ENCODE measurements around the gene HLA-DPB1.

HLA-DPB1 gene

DNA sequence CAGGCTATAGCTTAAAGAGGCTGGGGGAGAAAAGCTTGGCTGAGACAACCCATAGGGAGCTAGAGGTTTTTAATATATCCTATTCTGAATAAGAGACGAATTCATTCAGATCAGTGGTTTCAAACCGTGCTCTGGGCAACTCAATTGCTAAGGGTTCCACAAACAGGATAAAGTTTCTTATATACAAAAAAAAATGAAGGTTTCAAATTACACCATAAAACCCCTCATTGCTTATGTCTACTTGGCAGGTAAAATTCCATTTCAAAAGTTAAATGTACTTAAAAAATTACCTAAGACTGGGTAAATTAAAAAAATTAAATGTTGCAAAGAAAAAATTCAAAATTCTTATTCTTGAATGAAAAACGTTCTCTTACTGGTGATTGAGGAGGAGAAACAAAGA lies 2.7 kb downstream of the HLA-DPB1 start:
- Histone ChIP-seq H3K4me3 (ENCODE audit: low read length, poor library complexity, severe bottlenecking) (no peak overlapping the region), H3F3A (ENCODE audit: low read depth) (no peaks in the 10 kb centered on the region), H3K27me3 (ENCODE audit: insufficient read depth, low read length, poor library complexity, severe bottlenecking) (no peaks in the 10 kb centered on the region), H3K79me2 (ENCODE audit: insufficient read depth, low read length) (no peaks in the 10 kb centered on the region), H3K9me2 (replicated peaks; ENCODE audit: low read depth, low read length) (no peaks in the 10 kb centered on the region), H3K4me1 (ENCODE audit: insufficient read depth, low read length, poor library complexity, severe bottlenecking) (peaks cover 3% of the 10 kb centered on the region), H3K9me3 (ENCODE audit: insufficient read depth, low read depth, low read length) (no peaks in the 10 kb centered on the region), H3K4me2 (ENCODE audit: low read depth, low read length, poor library complexity, severe bottlenecking) (no peak overlapping the region), H3K9ac (ENCODE audit: low read depth, low read length, poor library complexity, severe bottlenecking) (no peak overlapping the region), H4K20me1 (ENCODE audit: insufficient read depth, low read length, poor library complexity, severe bottlenecking) (no peaks in the 10 kb centered on the region), H3K36me3 (ENCODE audit: insufficient read depth, low read length) (no peaks in the 10 kb centered on the region), H2AFZ (ENCODE audit: low read length) (no peak overlapping the region)
- TF ChIP-seq EZH2phosphoT487 (IDR thresholded peaks at IDR 0.05; ENCODE audit: borderline replicate concordance) = no peak
- TF ChIP-seq, protein P1, sequence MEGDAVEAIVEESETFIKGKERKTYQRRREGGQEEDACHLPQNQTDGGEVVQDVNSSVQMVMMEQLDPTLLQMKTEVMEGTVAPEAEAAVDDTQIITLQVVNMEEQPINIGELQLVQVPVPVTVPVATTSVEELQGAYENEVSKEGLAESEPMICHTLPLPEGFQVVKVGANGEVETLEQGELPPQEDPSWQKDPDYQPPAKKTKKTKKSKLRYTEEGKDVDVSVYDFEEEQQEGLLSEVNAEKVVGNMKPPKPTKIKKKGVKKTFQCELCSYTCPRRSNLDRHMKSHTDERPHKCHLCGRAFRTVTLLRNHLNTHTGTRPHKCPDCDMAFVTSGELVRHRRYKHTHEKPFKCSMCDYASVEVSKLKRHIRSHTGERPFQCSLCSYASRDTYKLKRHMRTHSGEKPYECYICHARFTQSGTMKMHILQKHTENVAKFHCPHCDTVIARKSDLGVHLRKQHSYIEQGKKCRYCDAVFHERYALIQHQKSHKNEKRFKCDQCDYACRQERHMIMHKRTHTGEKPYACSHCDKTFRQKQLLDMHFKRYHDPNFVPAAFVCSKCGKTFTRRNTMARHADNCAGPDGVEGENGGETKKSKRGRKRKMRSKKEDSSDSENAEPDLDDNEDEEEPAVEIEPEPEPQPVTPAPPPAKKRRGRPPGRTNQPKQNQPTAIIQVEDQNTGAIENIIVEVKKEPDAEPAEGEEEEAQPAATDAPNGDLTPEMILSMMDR (conservative IDR thresholded peaks at IDR 0.05; ENCODE audit: low read length) = no peak

GRCh38 chr6:33078919-33079521 lies 3.2 kb downstream of the HLA-DPB1 start:
- Histone ChIP-seq H3K4me3 (ENCODE audit: low read length, poor library complexity, severe bottlenecking) (no peak overlapping the region), H3K9ac (ENCODE audit: low read depth, low read length, poor library complexity, severe bottlenecking) (no peak overlapping the region), H3K79me2 (ENCODE audit: insufficient read depth, low read length) (no peaks in the 10 kb centered on the region), H3F3A (ENCODE audit: low read depth) (no peaks in the 10 kb centered on the region), H3K36me3 (ENCODE audit: insufficient read depth, low read length) (no peaks in the 10 kb centered on the region), H3K4me2 (ENCODE audit: low read depth, low read length, poor library complexity, severe bottlenecking) (no peak overlapping the region), H3K4me1 (ENCODE audit: insufficient read depth, low read length, poor library complexity, severe bottlenecking) (peaks cover 3% of the 10 kb centered on the region), H4K20me1 (ENCODE audit: insufficient read depth, low read length, poor library complexity, severe bottlenecking) (no peaks in the 10 kb centered on the region), H3K9me3 (ENCODE audit: insufficient read depth, low read depth, low read length) (no peaks in the 10 kb centered on the region), H2AFZ (ENCODE audit: low read length) (no peak overlapping the region), H3K27me3 (ENCODE audit: insufficient read depth, low read length, poor library complexity, severe bottlenecking) (no peaks in the 10 kb centered on the region), H3K9me2 (replicated peaks; ENCODE audit: low read depth, low read length) (no peaks in the 10 kb centered on the region)
- TF ChIP-seq, protein P1 (conservative IDR thresholded peaks at IDR 0.05; ENCODE audit: low read length) = no peak
- TF ChIP-seq EZH2phosphoT487 (IDR thresholded peaks at IDR 0.05; ENCODE audit: borderline replicate concordance) = no peak

- H3K36me3 ChIP-seq (ENCODE audit: insufficient read depth, low read length) = no peaks in the 10 kb centered on the region
- no peaks in the 10 kb centered on the region for H4K20me1 ChIP-seq (ENCODE audit: insufficient read depth, low read length, poor library complexity, severe bottlenecking)
- TF ChIP-seq, protein P1 (conservative IDR thresholded peaks at IDR 0.05; ENCODE audit: low read length) = no peak
- no peak for TF ChIP-seq EZH2phosphoT487 (IDR thresholded peaks at IDR 0.05; ENCODE audit: borderline replicate concordance)
- H3K4me1 ChIP-seq (ENCODE audit: insufficient read depth, low read length, poor library complexity, severe bottlenecking) = peaks cover 3% of the 10 kb centered on the region
- H3F3A ChIP-seq (ENCODE audit: low read depth) = no peaks in the 10 kb centered on the region
- peak overlapping the region; percentile 74 for H3K4me3 ChIP-seq (ENCODE audit: low read length, poor library complexity, severe bottlenecking)
- H3K9ac ChIP-seq (ENCODE audit: low read depth, low read length, poor library complexity, severe bottlenecking) = no peak overlapping the region
- H3K9me3 ChIP-seq (ENCODE audit: insufficient read depth, low read depth, low read length) = no peaks in the 10 kb centered on the region
- no peak overlapping the region for H3K4me2 ChIP-seq (ENCODE audit: low read depth, low read length, poor library complexity, severe bottlenecking)
- H3K9me2 ChIP-seq (replicated peaks; ENCODE audit: low read depth, low read length) = no peaks in the 10 kb centered on the region
- H3K79me2 ChIP-seq (ENCODE audit: insufficient read depth, low read length) = no peaks in the 10 kb centered on the region
- H3K27me3 ChIP-seq (ENCODE audit: insufficient read depth, low read length, poor library complexity, severe bottlenecking) = no peaks in the 10 kb centered on the region
- no peak overlapping the region for H2AFZ ChIP-seq (ENCODE audit: low read length)
Observed at GRCh38 chr6:33079580-33079979, 3.8 kb downstream of the HLA-DPB1 start.
